ENCODE measurements around the gene SLC11A2.
A peak's percentile ranks its signal among the peaks of the same experiment; 100 is the strongest.

The SLC11A2 gene

DNA sequence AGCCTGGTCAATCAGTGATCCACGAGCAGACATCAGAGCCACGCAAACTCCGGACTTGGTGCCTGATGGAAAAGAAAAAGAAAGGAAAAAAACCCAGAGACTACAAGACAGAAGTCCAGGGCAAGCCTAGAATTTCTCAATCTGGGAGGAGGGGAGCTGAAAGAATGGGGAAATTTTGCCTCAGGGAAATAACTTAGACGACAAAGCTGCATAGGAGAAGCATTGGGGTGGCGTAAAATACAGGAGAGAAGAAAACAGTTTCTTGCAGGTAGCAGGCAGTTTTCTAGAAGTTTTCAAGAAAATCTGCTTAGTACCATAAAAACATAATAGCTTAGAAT lies 2.6 kb upstream of the SLC11A2 start:
- DNase-seq (ENCODE audit: low read depth): no peak
- no peak overlapping the region for H3K4me3 ChIP-seq (ENCODE audit: low read depth, low read length)
- no peak for TF ChIP-seq POLR2A (IDR thresholded peaks at IDR 0.05; ENCODE audit: extremely low read depth, insufficient read length)
- no peak for TF ChIP-seq MYC (IDR thresholded peaks at IDR 0.05; ENCODE audit: low read depth, low read length)
- TF ChIP-seq, protein P1, sequence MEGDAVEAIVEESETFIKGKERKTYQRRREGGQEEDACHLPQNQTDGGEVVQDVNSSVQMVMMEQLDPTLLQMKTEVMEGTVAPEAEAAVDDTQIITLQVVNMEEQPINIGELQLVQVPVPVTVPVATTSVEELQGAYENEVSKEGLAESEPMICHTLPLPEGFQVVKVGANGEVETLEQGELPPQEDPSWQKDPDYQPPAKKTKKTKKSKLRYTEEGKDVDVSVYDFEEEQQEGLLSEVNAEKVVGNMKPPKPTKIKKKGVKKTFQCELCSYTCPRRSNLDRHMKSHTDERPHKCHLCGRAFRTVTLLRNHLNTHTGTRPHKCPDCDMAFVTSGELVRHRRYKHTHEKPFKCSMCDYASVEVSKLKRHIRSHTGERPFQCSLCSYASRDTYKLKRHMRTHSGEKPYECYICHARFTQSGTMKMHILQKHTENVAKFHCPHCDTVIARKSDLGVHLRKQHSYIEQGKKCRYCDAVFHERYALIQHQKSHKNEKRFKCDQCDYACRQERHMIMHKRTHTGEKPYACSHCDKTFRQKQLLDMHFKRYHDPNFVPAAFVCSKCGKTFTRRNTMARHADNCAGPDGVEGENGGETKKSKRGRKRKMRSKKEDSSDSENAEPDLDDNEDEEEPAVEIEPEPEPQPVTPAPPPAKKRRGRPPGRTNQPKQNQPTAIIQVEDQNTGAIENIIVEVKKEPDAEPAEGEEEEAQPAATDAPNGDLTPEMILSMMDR (IDR thresholded peaks at IDR 0.05; ENCODE audit: low read depth, low read length): no peak
- TF ChIP-seq, protein P2, sequence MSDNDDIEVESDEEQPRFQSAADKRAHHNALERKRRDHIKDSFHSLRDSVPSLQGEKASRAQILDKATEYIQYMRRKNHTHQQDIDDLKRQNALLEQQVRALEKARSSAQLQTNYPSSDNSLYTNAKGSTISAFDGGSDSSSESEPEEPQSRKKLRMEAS (IDR thresholded peaks at IDR 0.05; ENCODE audit: low read depth, low read length): no peak

DNA sequence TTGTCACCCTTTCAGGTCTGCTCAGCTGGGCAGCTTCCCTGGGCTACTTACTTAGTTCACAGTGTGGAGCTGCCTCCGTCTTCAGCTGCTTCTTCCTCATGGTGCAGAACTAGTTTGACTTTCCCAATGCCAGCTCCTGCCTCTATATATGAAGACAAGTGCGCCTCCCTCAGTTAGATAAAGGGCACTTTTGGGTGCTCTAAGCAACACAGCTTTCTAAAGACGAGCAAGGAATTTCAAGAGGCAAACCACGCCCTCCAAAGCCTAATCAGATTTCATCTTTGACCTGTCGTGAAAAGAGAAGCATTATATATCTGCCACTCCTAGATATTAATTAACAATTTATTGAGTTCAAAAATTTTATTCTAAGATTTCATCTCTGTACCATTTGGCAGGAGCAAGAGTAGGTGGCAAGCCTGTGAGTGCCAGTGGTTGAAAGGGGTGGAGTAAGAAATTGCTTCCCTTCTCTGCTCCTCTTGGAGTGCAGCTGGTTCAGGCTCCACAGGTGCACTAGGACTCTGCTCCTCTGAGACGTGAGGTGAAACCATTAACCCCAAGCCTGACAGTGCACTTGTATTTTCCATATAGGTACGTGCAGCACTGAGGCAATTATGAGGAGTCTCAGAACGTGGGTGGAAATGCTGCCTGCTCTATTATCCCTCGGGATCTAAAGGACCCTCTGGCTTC lies 2.1 kb upstream of the SLC11A2 start:
- H3K4me3 ChIP-seq (ENCODE audit: low read depth, low read length): no peak overlapping the region
- DNase-seq (ENCODE audit: low read depth): peak; percentile 89
- TF ChIP-seq, protein P1 (IDR thresholded peaks at IDR 0.05; ENCODE audit: low read depth, low read length): peak; percentile 61
- TF ChIP-seq, protein P2 (IDR thresholded peaks at IDR 0.05; ENCODE audit: low read depth, low read length): 0 out of 2 replicates have a peak, but pooled peaks have one; percentile 11
- TF ChIP-seq POLR2A (IDR thresholded peaks at IDR 0.05; ENCODE audit: extremely low read depth, insufficient read length) (no peak), MYC (IDR thresholded peaks at IDR 0.05; ENCODE audit: low read depth, low read length) (peak; percentile 43; the same call in 1 of the 2 replicates)

DNA sequence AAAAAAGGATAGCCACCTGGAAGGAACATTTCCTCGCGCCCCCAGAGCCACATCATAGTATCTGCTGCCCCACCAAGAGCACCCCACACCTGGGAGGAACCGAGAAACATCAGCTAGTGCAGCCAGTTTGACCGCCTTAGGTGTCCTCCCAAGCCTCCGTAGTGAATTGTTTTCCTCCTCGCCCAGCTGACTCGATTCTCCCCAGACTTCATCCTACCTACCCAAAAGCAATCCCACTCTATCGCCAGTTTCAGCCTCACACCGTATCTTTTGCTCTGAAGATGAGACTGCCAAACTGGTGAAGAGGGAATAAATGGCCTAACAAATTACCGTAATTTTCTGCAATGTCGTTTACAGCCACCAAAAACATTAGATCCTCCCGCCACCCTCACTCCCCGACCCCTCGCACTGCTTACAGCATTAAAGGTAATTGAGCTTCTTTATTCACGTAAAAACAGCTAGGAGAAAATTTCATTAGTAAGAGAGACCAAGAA lies 1.2 kb upstream of the SLC11A2 start:
- TF ChIP-seq MYC (IDR thresholded peaks at IDR 0.05; ENCODE audit: low read depth, low read length) (no peak), POLR2A (IDR thresholded peaks at IDR 0.05; ENCODE audit: extremely low read depth, insufficient read length) (no peak)
- TF ChIP-seq, protein P1 (IDR thresholded peaks at IDR 0.05; ENCODE audit: low read depth, low read length): no peak
- TF ChIP-seq, protein P2 (IDR thresholded peaks at IDR 0.05; ENCODE audit: low read depth, low read length): no peak
- DNase-seq (ENCODE audit: low read depth): no peak
- no peak overlapping the region for H3K4me3 ChIP-seq (ENCODE audit: low read depth, low read length)

DNA sequence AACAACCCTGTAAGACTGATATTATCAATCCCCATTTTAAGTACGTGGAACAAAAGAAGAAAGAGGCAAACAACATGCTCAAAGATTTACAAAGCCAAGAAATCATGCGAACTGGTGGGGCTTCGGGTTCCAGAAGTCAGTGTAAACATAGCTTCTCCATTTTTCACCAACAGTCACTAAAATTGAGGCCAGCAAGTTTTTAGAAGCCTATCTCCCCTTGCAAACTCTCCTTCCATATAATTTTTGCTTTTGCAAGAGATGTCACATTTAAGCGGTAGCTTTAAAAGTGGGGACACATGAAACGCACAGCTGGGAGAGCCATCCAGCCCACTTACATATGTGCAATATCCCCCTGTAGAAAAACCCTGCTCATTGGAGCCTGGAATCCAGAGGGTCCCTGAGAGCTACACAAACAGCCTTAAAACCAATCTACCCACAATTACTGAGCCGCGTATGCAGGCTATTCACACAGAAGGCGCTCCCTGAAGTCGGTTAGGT lies 797 bp downstream of the SLC11A2 start:
- H3K4me3 ChIP-seq (ENCODE audit: low read depth, low read length): peak overlapping the region; percentile 73
- no peak for DNase-seq (ENCODE audit: low read depth)
- TF ChIP-seq MYC (IDR thresholded peaks at IDR 0.05; ENCODE audit: low read depth, low read length) (no peak), POLR2A (IDR thresholded peaks at IDR 0.05; ENCODE audit: extremely low read depth, insufficient read length) (no peak)
- TF ChIP-seq, protein P2 (IDR thresholded peaks at IDR 0.05; ENCODE audit: low read depth, low read length): no peak
- TF ChIP-seq, protein P1 (IDR thresholded peaks at IDR 0.05; ENCODE audit: low read depth, low read length): no peak

DNA sequence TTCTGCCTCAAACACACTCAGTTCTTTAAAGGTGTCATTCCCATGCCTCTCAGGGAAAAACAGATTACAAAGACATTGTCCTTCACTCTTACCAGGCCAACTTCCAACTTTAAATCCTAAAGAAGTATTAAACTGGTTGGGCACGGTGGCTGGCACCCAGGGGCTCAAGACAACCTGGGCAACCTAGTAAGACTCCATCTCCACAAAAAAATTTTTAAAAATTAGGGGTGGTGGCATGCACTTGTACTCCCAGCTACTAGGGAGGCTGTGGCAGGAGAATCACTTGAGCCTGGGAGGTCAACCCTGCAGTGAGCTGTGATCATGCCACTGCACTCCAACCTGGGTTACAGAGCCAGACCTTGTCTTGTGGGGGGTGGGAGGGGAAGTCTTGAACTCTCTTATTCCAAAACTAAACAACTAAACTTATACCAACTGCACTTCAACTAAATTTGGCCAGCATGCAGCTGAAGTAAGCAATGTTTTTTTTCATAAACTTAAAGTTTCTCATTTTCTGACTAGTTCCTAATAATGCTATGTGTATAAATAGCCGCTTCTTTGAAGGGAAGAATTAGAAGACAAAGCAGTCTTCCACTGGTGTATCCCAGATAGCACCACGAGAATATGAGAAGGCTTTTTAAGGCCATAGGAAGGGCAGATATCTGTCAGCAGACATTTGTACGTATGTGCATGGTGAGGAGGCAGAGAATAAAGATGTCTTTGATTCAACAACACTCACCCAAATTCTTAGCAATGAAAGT lies 2.4 kb downstream of the SLC11A2 start:
- TF ChIP-seq, protein P1 (IDR thresholded peaks at IDR 0.05; ENCODE audit: low read depth, low read length): no peak
- TF ChIP-seq POLR2A (IDR thresholded peaks at IDR 0.05; ENCODE audit: extremely low read depth, insufficient read length): no peak
- TF ChIP-seq, protein P2 (IDR thresholded peaks at IDR 0.05; ENCODE audit: low read depth, low read length): no peak
- no peak for TF ChIP-seq MYC (IDR thresholded peaks at IDR 0.05; ENCODE audit: low read depth, low read length)
- H3K4me3 ChIP-seq (ENCODE audit: low read depth, low read length): peak overlapping the region; percentile 73
- no peak for DNase-seq (ENCODE audit: low read depth)
